Neuron (in vitro differentiated cells): Measurements from ENCODE around the gene COMP.

Experiments used
- H2AFZ ChIP-seq: one replicate; pipeline ENCODE4 v1.6.1; 2013; ENCODE audit warnings: low read depth, mild to moderate bottlenecking, inconsistent platforms, low read length, moderate library complexity
- H3K27me3 ChIP-seq: one replicate; pipeline ENCODE4 v1.6.1; 2013; ENCODE audit warnings: low read length; ENCODE audit not compliant: insufficient read depth
- H3K36me3 ChIP-seq: one replicate; pipeline ENCODE4 v1.6.1; 2013; ENCODE audit warnings: low read length; ENCODE audit not compliant: insufficient read depth
- H3K4me1 ChIP-seq: one replicate; pipeline ENCODE4 v1.6.1; 2013; ENCODE audit warnings: low read length; ENCODE audit not compliant: insufficient read depth
- H3K4me3 ChIP-seq: 2 replicates; pipeline ENCODE4 v1.5.1; 2013; ENCODE audit warnings: mild to moderate bottlenecking, low read length, moderate library complexity
- H3K9me3 ChIP-seq: one replicate; pipeline ENCODE4 v1.6.1; 2013; ENCODE audit warnings: low read length

COMP gene

GRCh38 chr19:18776288-18776594 is 14.9 kb downstream of the COMP start:
- Histone ChIP-seq H3K4me3 (no peak overlapping the region), H3K4me1 (no peaks in the 10 kb centered on the region), H2AFZ (no peak overlapping the region), H3K9me3 (no peaks in the 10 kb centered on the region), H3K27me3 (no peaks in the 10 kb centered on the region), H3K36me3 (no peaks in the 10 kb centered on the region)

DNA sequence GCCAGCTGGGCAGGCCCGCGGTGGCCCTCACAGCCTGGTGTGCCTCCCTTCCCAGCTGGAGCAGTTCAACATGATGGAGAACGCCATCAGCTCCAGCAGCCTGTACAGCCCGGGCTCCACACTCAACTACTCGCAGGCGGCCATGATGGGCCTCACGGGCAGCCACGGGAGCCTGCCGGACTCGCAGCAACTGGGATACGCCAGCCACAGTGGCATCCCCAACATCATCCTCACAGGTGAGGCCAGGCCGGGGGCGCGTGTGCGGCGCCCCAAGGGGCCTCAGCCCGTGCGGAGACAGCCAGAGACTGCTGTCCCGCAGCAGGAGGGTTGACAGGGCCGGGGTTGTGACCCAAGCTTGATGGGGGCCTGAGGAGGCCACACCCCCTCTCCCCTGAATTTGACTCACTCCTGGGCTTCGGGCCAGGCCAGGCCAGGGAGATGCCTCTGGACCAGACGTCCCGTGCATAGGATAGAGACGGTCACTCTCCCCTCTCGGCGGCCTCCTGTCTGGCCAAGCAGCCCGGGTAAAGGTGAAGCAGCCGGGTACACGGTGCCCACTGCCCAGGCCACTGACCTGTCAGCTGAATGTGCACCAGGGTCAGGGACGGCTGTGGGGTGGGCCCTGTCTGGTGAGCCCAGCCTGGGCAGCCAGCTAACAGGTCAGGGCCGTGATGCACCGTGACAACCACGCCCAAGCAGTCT is 15.4 kb downstream of the COMP start:
- H3K4me3 ChIP-seq, result no peak overlapping the region

GRCh38 chr19:18774782-18775444 is 16.2 kb downstream of the COMP start:
- no peaks in the 10 kb centered on the region for H3K27me3 ChIP-seq
- H3K4me1 ChIP-seq, result no peaks in the 10 kb centered on the region
- H3K36me3 ChIP-seq, result no peaks in the 10 kb centered on the region
- no peak overlapping the region for H3K4me3 ChIP-seq
- no peaks in the 10 kb centered on the region for H3K9me3 ChIP-seq
- no peak overlapping the region for H2AFZ ChIP-seq

More for the DNA sequence above, 15.4 kb downstream of the COMP start:
- H3K36me3 ChIP-seq, result no peaks in the 10 kb centered on the region
- H3K4me1 ChIP-seq, result no peaks in the 10 kb centered on the region
- H3K27me3 ChIP-seq, result no peaks in the 10 kb centered on the region
- no peaks in the 10 kb centered on the region for H3K9me3 ChIP-seq
- no peak overlapping the region for H2AFZ ChIP-seq

DNA sequence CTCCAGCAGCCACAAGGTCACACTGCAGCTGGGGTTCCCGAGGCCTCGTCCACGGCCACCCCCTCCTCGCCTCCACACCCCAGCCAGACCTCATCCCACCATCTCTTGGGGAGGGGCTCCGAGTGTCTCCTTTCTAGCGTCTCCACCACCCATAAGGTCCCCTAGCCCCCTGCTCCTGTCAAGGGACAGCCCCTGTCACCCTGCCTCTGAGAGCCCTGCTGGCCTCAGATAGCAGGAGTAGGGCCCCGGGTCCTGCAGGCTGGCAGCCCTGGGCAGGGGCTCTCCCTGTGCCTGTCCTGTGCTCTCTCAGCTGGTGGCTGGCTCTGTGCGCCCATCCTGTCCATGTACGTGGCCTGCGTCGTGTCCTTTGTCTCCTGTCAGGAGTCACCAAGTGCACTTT is 17.0 kb downstream of the COMP start:
- H3K4me3 ChIP-seq, result no peak overlapping the region
- H2AFZ ChIP-seq, result no peak overlapping the region
- no peaks in the 10 kb centered on the region for H3K27me3 ChIP-seq
- no peaks in the 10 kb centered on the region for H3K4me1 ChIP-seq
- H3K9me3 ChIP-seq, result no peaks in the 10 kb centered on the region
- no peaks in the 10 kb centered on the region for H3K36me3 ChIP-seq

- H3K36me3 ChIP-seq, result peaks cover 4% of the 10 kb centered on the region
- H2AFZ ChIP-seq, result no peak overlapping the region
- H3K9me3 ChIP-seq, result no peaks in the 10 kb centered on the region
- no peak overlapping the region for H3K4me3 ChIP-seq
- H3K27me3 ChIP-seq, result no peaks in the 10 kb centered on the region
- H3K4me1 ChIP-seq, result no peaks in the 10 kb centered on the region
These were observed 17.4 kb downstream of the COMP start for GRCh38 chr19:18773682-18774081.

DNA sequence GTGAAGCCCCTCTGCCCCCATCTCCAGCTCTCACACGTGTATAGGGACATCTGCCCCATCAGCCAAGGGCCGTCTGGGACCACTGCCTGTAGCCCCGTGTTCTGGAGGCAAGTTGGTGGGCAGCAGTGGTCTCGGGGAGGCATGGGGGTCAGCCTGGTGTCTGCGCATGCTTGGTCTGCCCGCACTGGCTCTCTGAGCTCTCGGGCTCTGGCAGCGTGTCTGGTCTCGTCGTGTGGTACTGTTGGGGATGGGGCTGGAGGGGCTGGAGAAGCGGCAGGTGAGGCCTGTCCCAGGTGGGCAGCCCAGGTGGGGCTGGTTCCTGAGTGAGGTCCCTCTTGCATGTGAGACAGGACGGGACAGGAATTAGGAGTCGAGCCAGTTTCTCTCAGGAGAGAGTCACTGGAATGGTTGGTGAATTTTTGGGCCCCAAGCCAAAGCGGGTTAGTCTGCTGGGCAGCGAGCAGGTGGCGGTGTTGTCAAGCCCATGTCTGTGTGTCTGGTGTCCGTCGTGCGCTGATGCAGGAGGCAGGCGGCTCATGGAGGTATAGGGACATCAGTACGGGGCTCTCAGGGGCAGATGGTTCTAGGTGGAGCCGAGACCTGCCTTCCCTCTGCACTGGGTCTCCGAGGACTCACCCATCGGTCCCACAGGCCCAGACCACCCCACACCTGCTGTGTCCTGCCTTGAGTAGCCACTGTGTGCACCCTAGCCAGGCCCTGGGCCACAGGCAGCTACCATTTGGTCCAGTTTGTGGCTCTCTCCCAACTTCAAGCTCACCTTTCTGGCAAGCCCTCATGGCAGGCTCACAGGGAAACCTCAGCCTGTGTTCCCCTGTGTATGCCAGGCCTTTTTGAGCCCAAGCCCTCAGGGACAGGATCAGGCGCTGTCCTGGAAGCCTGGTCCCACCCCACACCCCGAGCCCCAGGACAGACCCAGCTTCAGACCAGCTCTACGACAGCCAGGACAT is 18.2 kb downstream of the COMP start:
- Histone ChIP-seq H3K36me3 (peaks cover 8% of the 10 kb centered on the region), H3K4me1 (no peaks in the 10 kb centered on the region), H2AFZ (no peak overlapping the region), H3K27me3 (no peaks in the 10 kb centered on the region), H3K9me3 (no peaks in the 10 kb centered on the region), H3K4me3 (no peak overlapping the region)

GRCh38 chr19:18771328-18772242 is 19.5 kb downstream of the COMP start:
- H3K4me1 ChIP-seq, result no peaks in the 10 kb centered on the region
- no peaks in the 10 kb centered on the region for H3K27me3 ChIP-seq
- H3K4me3 ChIP-seq, result no peak overlapping the region

GRCh38 chr19:18770663-18771327 is 20.3 kb downstream of the COMP start:
- Histone ChIP-seq H3K36me3 (peaks cover 10% of the 10 kb centered on the region), H3K9me3 (no peaks in the 10 kb centered on the region), H3K4me1 (no peaks in the 10 kb centered on the region), H2AFZ (no peak overlapping the region), H3K27me3 (no peaks in the 10 kb centered on the region), H3K4me3 (no peak overlapping the region)

More at GRCh38 chr19:18771328-18772242, 19.5 kb downstream of the COMP start:
- H3K36me3 ChIP-seq, result peaks cover 10% of the 10 kb centered on the region
- H2AFZ ChIP-seq, result no peak overlapping the region
- no peaks in the 10 kb centered on the region for H3K9me3 ChIP-seq

- no peaks in the 10 kb centered on the region for H3K4me1 ChIP-seq
- no peaks in the 10 kb centered on the region for H3K27me3 ChIP-seq
- no peak overlapping the region for H3K4me3 ChIP-seq
- no peaks in the 10 kb centered on the region for H3K9me3 ChIP-seq
- peaks cover 10% of the 10 kb centered on the region for H3K36me3 ChIP-seq
- H2AFZ ChIP-seq, result no peak overlapping the region
These were observed 21.0 kb downstream of the COMP start for GRCh38 chr19:18769989-18770528.

- no peak overlapping the region for H3K4me3 ChIP-seq
- H3K36me3 ChIP-seq, result peaks cover 10% of the 10 kb centered on the region
- H2AFZ ChIP-seq, result no peak overlapping the region
- H3K9me3 ChIP-seq, result no peaks in the 10 kb centered on the region
- H3K4me1 ChIP-seq, result no peaks in the 10 kb centered on the region
- H3K27me3 ChIP-seq, result no peaks in the 10 kb centered on the region
These were observed 21.9 kb downstream of the COMP start for GRCh38 chr19:18768997-18769891.

- no peak overlapping the region for H2AFZ ChIP-seq
These were observed 22.9 kb downstream of the COMP start for GRCh38 chr19:18768046-18768771.

More at GRCh38 chr19:18768046-18768771, 22.9 kb downstream of the COMP start:
- Histone ChIP-seq H3K4me1 (no peaks in the 10 kb centered on the region), H3K9me3 (no peaks in the 10 kb centered on the region), H3K27me3 (no peaks in the 10 kb centered on the region), H3K4me3 (no peak overlapping the region), H3K36me3 (peaks cover 12% of the 10 kb centered on the region)
